ENCODE measurements around the gene STUM.

The STUM gene

DNA sequence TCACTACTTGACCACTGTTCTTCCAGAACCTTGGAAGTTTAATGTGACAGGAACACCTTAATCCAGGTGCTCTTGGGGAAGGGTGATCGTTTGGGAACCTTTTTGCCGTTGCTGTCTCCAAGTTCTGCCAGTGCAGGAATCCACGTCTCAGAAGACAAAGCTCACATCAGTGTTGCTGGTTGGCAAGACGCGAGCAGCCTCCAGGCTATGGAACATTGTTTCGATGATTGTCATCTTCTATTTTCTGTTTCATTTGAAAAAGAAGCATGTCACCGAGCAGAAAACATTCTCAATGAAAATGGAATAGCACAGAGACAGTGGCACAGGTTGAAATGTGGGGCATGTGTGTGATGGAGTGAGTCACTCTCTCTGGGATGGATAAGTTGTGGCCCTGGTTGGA lies 11.7 kb downstream of the STUM start:
- DNase-seq (ENCODE audit: low spot score) (no peak), FAIRE-seq (no peak)

DNA sequence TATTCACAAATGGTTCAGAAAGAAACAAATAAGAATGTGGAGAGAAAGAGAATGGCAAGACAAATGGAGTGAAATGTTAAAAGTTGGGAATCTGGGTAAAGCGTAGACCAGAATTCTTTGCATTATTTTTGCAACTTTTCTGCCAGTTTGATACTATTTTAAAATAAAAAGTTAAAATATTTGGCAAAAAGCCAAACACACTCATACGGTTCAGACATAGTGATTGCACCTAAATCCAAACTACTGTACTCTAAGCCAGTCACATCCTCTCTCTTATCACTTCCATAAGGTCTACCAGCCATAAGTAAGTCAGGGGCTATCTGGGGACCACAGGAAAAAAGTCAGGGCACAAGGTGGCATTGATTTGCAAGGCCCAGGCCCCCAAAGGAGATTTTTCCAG lies 14.4 kb downstream of the STUM start:
- DNase-seq (ENCODE audit: low spot score) (no peak), FAIRE-seq (no peak)

DNA sequence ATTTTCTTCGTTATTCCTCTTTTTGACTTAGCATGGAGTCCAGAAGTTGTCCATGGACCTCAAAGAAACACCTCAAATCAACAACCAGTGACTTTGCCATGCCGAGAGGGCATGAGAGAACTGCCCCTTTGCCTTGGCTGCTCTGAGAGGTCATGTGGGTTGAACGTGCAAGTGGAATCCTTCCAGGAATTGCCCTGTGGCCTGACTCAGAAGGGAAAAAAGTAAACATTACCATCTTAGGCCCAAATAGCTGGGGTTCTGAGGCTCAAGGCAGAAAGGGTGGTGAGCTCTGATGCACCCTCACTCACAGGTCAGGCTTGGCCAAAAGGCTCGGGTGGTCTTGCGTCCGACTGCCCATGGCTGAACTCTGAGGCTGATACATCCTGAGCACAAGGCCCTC lies 15.1 kb downstream of the STUM start:
- DNase-seq (ENCODE audit: low spot score) (no peak), FAIRE-seq (no peak)

DNA sequence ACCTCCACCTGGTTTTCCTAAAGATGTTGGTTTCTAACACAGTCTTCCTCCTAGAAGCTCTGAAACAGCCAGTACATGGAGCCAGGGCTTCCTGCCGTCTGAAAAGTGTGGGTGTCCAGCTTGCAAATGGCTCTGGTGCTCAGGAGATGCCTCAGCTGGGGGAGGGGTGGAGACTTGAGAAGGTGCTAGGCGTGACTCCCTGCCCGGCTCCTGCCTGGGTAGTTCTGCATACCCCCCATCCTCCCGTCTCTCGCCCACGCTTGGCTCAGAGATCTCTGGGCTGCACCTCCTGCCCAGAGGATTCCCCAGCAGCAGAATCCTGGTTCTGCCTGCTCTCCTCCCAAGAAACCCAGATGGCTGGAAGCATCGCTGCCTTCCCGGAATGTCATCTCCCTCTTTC lies 16.9 kb downstream of the STUM start:
- FAIRE-seq (no peak), DNase-seq (ENCODE audit: low spot score) (no peak)

DNA sequence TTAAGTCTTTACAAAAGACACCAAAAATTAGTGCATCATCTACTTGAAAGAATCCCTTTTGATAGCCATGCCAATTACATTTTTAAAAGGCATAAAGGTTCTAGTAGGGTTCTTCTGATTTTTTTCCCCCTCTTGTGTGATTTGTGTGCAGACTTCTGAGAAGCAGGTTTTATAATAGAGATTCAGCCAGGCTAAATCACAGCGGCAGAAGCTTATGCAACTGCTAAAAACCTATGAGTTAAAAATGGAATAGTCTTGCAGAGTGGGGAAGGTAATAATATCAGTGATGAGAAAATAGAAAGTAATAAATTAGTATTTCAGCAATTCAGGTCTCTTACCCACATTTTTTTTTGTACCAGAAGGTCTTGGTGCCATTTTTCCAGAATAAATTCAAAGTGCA lies 17.7 kb downstream of the STUM start:
- FAIRE-seq: no peak
- DNase-seq (ENCODE audit: low spot score): no peak

DNA sequence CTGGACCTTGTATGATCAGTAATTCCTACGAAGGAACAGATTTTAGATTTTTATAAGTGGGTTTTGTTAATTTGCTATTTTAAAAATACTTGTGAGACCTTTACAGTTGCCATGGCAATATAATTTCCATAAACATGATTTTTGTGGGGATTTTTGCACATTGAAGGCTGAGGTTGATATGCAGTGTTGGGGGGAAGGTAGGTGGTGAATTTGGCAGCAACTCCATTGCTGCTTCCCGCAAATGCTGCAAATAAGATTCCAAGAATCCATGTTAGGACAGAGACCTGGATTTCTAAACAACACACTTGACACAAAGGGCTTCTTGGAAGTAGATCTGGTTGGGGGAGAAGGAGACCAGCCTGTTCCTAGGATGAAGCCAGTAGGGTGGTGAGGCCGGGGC lies 18.2 kb downstream of the STUM start:
- FAIRE-seq (no peak), DNase-seq (ENCODE audit: low spot score) (no peak)

DNA sequence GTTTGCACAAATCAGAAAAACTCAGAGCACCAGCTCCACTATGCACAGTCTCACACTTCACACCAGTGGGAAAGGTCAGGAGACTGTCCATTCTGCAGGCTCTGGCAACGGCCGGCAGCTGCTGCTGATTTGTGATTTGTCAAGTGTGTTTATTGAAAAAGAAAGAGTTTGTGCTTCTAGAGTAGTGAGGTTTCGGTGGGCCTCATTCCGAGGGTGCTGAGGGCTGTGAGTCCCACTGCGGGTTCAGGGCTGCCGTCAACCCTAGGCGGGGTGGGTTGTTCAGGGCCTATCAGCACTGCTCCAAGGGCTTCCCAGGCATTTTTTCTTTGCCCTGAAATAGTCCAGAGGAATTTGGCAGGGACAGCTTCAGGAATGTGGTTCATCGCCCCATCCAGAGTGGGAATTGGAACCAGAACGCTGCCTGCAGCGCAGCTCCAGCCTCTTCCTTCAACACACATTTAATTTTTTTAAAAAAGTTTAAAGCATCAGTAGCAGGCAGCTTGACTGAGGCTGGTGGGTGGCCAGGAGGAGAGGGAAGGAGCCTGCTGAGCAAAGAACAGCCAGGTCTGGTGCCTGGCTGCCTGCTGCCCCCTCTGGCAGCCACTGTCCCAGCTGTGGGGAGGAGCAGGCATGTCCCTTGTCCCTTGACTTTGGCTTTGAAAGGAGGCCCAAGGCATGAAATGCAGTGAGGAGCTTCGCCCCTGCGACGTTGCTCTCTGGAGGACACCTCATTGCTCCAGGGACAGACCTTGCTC lies 19.7 kb downstream of the STUM start:
- FAIRE-seq (no peak), DNase-seq (ENCODE audit: low spot score) (no peak)

DNA sequence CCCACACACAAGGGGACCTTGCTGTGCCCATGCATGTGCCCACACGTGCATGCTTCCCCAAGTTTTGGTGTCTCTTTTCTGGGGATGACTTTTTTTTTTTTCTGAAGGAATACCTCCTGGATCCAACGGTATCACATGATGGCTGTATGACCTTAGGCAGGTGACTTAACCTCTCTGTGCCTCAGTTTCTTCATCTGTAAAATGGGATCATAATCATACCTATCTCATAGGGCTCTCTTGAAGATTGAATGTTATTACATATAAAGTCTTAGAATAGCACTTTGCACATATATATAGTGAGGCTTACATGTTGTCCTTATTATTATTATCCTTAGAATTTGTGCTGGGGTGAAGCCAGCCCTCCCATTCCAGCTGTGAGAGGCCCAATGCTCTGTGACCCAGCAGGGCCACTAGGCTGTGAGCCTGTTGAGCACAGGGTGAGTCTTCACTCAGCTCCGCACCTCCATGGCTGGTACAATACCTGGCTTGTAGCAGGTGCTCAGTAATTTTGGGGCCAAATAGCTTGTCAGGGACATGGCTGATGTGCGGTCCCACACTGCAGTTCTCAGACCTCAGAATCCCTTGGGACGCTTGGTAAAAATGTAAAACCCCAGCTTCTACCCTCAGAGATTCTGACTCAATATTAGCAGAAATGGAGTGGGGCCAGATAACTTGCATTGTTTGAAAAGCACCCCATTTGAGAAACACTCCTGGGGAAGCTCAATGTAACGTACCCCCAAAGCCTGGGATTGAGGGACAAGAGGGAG lies 20.6 kb downstream of the STUM start:
- DNase-seq (ENCODE audit: low spot score) (no peak), FAIRE-seq (no peak)

DNA sequence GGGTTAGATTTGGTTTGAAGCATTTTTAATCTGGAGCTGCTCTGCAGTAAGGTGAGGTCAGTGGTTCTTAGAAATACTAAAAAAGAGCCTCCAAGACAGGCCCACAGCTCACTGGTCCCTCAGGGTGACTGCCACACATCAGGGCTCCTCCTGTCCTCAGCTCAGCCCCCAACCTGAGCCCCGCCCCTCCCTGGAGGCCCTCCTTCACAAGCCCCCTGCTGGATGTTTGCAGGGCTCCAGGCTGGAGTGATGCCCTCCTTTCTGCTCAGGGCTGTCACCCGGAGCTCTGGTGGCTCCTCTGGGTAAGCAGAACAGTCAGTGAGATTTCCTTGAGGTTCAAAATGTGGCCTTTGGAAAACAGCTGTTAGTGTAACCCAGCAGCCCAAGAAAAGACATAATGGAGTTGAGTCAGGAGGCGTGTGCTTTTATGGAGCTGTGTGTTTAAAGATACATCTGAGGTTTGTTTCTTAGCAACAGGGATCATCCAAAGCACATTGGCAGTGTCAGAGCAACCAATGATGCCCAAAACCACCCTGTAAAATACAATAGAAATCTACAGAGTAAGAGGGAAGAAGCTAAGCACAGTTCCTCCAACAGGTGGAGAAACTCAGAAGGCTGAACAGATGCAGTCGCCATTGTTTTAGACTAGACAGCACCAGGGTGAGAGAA lies 21.4 kb downstream of the STUM start:
- no peak for FAIRE-seq
- no peak for DNase-seq (ENCODE audit: low spot score)

DNA sequence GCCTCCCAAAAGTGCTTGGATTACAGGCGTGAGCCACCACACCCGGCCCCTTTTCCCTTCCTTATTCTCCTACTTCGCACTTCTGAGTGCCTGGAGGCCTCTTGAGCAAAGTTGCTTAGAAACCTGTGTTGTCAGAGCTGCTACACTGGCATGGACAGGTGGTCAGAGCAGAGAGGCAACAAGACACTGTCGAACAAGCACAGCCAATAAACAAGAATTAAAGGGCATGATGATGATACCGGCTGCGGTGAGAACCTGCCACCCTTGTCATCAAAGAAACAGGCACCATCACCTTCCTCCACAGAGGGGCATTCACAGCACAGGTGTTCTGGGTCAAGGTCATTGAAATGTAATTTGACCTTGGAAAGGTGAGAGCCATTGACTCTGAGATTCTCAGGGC lies 23.3 kb downstream of the STUM start:
- no peak for DNase-seq (ENCODE audit: low spot score)
- FAIRE-seq: no peak

DNA sequence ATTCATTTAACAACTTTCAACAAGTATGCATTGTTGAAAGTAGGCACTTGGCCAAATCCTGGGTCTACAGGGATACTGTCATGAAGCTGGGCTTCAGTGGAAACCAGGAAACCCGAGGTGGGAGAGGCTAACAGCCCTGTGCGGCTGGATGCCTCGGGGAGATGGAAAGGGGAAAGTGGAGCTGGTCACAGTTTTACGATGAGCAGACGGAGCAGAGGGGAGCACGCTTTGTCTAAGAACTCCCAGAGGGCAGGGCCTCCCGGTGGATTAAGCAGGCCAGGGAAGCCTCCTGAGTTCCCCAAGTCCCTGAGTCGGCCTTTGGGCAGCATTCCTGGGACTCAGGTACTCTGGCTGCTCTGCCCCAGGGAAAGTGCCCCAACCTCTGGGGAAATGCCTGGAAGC lies 23.8 kb downstream of the STUM start:
- FAIRE-seq (no peak), DNase-seq (ENCODE audit: low spot score) (no peak)

DNA sequence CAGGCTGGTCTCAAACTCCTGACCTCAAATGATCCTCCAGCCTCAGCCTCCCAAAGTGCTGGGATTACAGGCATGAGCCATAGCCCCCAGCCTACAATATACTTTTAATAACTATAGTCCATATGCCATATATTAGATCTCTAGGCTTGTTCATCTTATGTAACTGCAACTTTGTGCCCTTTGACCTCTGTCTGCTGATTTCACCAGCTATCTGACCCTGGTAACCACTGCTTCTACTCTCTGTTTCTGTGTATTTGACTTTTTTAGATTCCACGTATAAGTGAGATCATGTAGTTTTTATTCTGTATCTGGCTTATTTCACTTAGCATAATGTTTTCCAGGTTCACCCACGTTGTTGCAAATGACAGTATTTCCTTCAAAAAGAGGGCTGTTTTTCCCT lies 25.5 kb downstream of the STUM start:
- no peak for DNase-seq (ENCODE audit: low spot score)
- no peak for FAIRE-seq

DNA sequence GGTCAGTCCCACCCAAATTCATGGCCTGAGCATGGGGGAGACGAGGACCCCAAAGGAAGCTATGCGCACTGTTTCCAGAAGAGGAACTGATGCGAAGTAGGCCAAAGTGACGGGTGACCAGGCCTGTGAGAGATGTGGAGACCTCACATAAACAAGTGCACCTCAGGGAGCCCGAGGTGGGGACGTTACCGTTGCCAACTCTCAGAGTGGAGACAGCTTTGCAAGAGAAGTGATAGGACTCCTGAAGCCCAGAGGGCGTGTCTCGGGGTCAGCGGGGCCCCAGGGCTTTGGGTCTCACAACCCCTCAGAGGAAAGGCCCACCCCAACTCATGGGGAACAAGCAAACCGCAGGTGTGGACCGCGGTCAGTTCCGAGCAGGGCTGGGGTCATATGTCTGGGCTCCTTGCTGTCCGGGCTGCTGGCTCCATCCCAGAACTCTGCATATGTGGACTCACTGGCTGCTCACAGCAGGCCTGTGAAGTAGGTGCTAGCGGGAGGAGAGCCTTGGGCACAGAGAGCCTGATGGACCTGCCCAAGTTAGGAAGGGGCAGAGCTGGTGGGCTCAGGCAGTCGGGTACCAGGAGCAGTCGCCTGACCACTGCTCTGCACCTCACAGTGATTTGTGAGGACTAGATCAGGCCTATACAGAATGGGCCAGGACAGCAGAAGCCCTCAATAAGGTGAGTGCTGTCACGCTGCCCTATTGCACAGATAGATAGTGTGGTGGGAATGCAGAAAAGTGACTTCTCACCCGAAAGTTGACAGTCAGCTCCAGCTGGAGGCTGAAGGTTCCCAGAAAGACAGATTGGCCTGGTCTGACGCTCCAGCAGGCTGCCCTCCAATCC lies 26.2 kb downstream of the STUM start:
- FAIRE-seq (no peak), DNase-seq (ENCODE audit: low spot score) (no peak)

DNA sequence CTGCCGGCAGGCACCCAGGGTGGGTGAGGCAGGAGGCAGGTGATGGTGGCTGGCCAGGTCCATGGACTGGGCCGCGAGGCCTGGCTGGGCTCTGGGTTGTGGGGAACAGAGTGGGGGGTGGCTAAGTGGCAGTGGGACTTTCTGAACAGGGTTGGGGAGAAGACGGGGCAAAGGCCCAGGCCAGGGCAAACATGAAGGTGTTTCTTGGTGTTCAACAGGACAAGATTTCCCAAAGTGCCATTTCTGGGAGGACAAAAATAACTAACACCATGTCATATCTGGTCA lies 26.8 kb downstream of the STUM start:
- DNase-seq (ENCODE audit: low spot score) (no peak), FAIRE-seq (no peak)

DNA sequence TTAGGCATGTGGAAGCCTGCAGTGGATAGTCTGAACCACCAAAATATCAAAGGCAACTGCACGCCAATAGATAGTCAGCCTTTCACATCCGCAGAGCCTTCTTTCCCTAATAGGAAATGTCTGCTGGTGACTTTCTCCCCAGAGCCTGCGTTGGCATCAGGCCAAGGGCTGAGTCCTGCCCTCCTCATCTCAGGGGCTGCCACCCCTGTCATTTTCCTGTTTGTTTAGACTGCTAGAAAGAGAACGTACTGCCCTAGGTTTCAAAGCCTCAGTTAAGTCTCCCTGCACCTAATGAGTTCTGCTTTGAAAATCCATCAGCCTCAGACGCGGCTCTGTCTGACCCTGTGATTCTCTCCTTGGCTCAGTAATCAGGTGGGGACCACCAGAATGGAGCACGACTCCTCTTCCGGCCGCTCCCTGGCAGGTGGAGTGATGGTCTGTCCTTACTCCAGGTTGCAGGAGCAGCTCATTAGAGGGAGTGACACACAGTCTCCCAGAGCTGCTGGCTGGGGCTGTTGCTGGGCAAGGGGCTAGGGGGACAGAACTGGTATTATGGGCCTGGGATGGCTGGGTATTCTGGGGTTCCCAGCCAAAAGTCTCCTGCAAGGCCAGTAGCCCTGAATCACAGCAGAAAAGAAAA lies 27.3 kb downstream of the STUM start:
- DNase-seq (ENCODE audit: low spot score) (no peak), FAIRE-seq (no peak)

DNA sequence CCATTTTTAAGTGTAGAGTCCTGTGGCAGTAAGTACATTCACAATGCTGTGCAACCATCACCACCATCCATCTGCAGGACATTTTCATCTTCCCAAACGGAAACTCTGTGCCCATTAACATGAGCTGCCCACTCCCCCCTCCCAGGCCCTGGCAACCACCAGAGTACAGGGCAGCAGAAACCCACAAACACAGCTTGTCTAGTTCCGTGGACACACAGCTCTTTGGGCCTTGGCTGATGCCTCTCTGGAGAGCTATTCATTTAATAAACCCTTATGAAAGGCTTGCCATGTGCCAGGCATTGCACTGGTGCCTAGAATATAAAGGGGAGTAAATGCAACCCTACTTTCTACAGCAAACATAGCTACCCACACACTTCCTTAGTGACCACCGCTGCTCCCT lies 28.0 kb downstream of the STUM start:
- no peak for FAIRE-seq
- no peak for DNase-seq (ENCODE audit: low spot score)

DNA sequence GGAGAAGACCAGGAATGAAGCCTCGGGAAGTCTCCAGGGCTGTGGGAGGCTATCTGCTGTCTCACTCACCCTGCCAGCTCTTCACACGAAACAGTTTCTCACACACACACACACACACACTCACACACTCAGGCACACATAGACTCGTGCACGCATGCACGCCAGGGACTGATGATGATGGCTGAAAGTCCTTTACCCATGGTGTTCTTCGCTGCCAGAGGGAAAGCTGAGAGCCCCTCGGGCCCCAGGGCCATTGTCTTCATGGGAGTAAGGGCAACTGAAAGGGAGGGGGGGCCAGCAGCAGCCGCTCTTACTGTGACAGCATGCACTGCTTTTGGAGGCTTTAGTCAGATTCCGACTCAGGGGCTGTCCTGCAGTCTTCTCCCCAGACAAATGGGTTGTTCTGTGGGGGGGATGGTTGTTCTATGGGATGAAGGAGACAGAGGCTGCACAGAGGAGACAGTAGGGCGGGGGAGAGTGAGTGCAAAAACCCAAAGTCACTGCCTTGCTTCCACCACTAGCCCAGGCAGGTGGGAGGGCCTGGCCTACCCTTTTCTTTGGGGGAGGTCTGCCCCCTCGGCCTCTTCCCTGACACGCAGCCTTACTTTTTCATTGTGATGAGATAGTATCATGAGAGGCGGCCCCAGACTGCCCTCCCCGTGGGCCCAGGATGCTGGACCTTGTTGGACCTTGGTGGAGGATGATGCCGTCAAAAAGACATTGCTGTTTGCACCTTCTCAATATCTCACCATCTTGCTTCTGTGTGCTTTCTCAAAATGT lies 29.0 kb downstream of the STUM start:
- FAIRE-seq: no peak

DNA sequence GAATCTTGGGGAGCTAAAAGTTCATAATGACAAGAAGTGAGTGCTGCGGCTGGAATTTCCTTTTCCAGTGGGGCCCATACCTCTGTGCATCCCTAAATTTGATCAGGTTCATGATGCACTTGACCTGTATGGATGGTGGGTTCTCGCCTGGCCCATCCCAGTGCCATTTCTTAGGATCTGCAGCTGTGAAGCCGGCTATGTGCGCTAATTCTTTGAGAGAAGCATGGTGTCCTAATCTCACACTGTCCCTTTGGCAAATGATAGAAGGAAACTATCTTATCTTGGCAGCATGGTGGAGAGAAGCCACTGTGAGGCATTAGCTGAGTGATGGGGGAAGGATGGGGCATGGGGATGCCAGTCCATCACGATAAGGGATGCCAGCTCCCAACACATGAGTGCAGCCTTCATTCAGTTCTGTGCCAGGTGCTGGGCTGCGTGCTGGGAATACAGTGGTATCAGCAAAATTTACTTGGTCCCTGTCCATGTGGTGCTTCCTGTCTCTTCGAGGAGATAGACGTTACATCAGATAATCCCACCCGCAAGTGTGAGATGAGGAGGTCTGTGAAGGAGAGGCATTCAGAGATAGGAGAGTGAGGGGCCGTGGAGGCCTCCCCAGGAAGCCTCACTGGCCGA lies 30.5 kb downstream of the STUM start:
- FAIRE-seq (no peak), DNase-seq (ENCODE audit: low spot score) (no peak)

More for the DNA sequence above, 29.0 kb downstream of the STUM start:
- no peak for DNase-seq (ENCODE audit: low spot score)

DNA sequence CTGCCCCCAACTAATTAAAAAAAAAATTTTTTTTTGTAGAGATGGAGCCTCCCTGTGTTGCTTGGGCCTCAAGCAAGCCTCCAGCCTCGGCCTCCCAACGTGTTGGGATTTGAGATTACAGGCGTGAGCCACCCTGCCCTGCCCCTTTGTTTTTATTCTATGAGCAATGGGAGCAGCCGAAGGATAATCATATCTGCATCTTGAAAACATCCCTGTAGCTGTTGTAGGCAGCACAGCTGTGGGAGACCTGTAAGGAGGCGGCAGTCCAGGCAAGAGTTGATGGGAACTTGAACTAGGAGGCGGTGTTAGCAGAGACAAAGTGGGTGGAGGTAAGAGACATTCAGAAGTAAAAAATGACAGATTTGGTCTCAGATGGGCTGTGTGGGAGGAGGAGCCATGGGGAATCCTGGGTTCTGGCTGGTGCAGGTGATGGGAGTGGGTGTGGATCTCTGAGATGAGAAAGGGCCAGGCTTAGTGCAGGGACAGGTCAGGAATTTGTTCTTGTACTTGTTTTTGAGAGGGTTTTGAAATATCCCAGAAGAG lies 31.3 kb downstream of the STUM start:
- FAIRE-seq (no peak), DNase-seq (ENCODE audit: low spot score) (no peak)

All from RCC 7860 (cell line).